GM12875 (cell line): ENCODE data around the gene NPBWR2.

Experiments
- H3K4me3 ChIP-seq: one replicate; pipeline ENCODE4 v1.5.1; 2011; ENCODE audit warnings: low read depth, low read length, control low read depth
- CTCF ChIP-seq: IDR thresholded peaks from 2 replicates; pipeline ENCODE4 v1.5.1; 2011; ENCODE audit warnings: low read depth, mild to moderate bottlenecking, control low read depth, inconsistent platforms, low read length, moderate library complexity, borderline replicate concordance; ENCODE audit not compliant: insufficient read depth

NPBWR2 gene

GRCh38 chr20:64071341-64072332 is 35.7 kb downstream of the NPBWR2 start:
- no peak for TF ChIP-seq CTCF
- H3K4me3 ChIP-seq = no peak overlapping the region

GRCh38 chr20:64070244-64070993 is 36.9 kb downstream of the NPBWR2 start:
- no peak for TF ChIP-seq CTCF
- no peak overlapping the region for H3K4me3 ChIP-seq

- peak; percentile 88 for TF ChIP-seq CTCF
Measured at GRCh38 chr20:64069614-64070243, 37.6 kb downstream of the NPBWR2 start.

GRCh38 chr20:64069209-64069613 is 38.2 kb downstream of the NPBWR2 start:
- TF ChIP-seq CTCF = no peak

More at GRCh38 chr20:64069614-64070243, 37.6 kb downstream of the NPBWR2 start:
- no peak overlapping the region for H3K4me3 ChIP-seq

GRCh38 chr20:64068386-64069208 is 38.8 kb downstream of the NPBWR2 start:
- no peak for TF ChIP-seq CTCF
- no peak overlapping the region for H3K4me3 ChIP-seq

More at GRCh38 chr20:64069209-64069613, 38.2 kb downstream of the NPBWR2 start:
- H3K4me3 ChIP-seq = no peak overlapping the region

GRCh38 chr20:64067733-64068307 is 39.5 kb downstream of the NPBWR2 start:
- TF ChIP-seq CTCF = no peak
- H3K4me3 ChIP-seq = no peak overlapping the region
